Measurements from ENCODE around the gene ELOF1. TPM values are rescaled to one million over a fixed set of nuclear protein-coding genes. Genes with fewer than 3 reads are reported as not detected.

The ELOF1 gene
- total and polyA plus RNA-seq, 2 of the 4 experiments (the other 2 are of a cell fraction): 62.4 to 96.8 TPM

DNA sequence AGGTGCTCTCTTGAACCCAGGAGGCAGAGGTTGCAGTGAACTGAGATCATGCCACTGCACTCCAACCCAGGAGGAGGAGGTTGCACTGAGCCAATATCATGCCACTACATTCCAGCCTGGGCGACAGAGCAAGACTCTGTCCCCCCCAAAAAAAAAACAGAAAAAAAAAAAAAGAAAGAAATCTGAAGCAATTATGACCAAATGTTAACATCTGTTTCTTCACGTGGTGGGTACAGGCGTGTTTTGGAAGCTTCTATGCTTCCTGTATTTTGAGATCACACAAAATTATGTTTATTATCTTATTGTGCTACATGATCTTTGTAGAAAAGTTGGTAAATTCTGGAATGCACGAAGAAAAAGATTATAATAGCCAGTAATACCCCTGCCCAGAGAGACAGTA lies 21.1 kb upstream of the ELOF1 start:
- no peaks in the 10 kb centered on the region for H3K9me3 ChIP-seq (ENCODE audit: control insufficient read depth, insufficient read depth, low read length)
- H3K27ac ChIP-seq (ENCODE audit: insufficient read depth, low read length): no peak overlapping the region
- no CpG with 5 or more reads among the region's 4 CpGs for WGBS, 2 experiments (ENCODE audit: extremely low coverage in 2 of 2, insufficient read length in 1 of 2)
- no peaks in the 10 kb centered on the region for H3K79me1 ChIP-seq (ENCODE audit: low read depth in 1 of 2, low read length in 2 of 2)
- H3K14ac ChIP-seq (replicated peaks; ENCODE audit: low read depth, low read length): no peak overlapping the region
- no peak for DNase-seq
- BruUV-seq (replicated peaks): no TSS peak
- no peak overlapping the region for H3K4ac ChIP-seq (ENCODE audit: low read depth, low read length)
- H2AK5ac ChIP-seq (ENCODE audit: low read depth, low read length): no peak overlapping the region
- intact Hi-C loops (cut with micrococcal nuclease): no loop called here
- H2AK9ac ChIP-seq (replicated peaks; ENCODE audit: low read depth, low read length, poor library complexity): no peak overlapping the region
- H3K9ac ChIP-seq (ENCODE audit: low read depth, low read length): no peak overlapping the region
- ChIA-PET POLR2A (ENCODE audit: unreplicated experiment) (interaction anchor here (0.5 kb wide), 1 partner anchor 206 kb away, joined by 3 read pairs; no protein-coding TSS in a partner anchor), CTCF (no interaction called here)
- H3K4me3 ChIP-seq (ENCODE audit: insufficient read depth, low read depth, low read length): no peak overlapping the region
- no peak overlapping the region for H4K5ac ChIP-seq (ENCODE audit: low read depth, low read length)
- no peak overlapping the region for H3K56ac ChIP-seq (ENCODE audit: extremely low read depth, insufficient read depth, low read length)
- in situ Hi-C loops (cut with MboI; ENCODE audit: low sequenced_read_pairs): no loop called here
- H3K18ac ChIP-seq (ENCODE audit: low read depth, low read length): no peak overlapping the region
- no peaks in the 10 kb centered on the region for H4K20me1 ChIP-seq (ENCODE audit: insufficient read depth, low read length)
- no peak overlapping the region for H2BK120ac ChIP-seq (ENCODE audit: low read depth, low read length)
- no peak overlapping the region for H4K91ac ChIP-seq (ENCODE audit: insufficient read depth, low read depth, low read length)
- H2BK20ac ChIP-seq (ENCODE audit: low read depth, low read length): no peak overlapping the region
- dilution Hi-C loops (cut with HindIII; ENCODE audit: low sequenced_read_pairs, unreplicated experiment): no loop called here
- peaks cover 3% of the 10 kb centered on the region; the same call in 1 of the 2 replicates for H3K27me3 ChIP-seq (ENCODE audit: control insufficient read depth, insufficient read depth, low read length)
- no peak overlapping the region for H2BK5ac ChIP-seq (ENCODE audit: low read depth, low read length, poor library complexity, severe bottlenecking)
- H2AFZ ChIP-seq (replicated peaks; ENCODE audit: low read length, poor library complexity): no peak overlapping the region
- no peak for TF ChIP-seq SMC3 (IDR thresholded peaks at IDR 0.05; ENCODE audit: low read depth, low read length)
- H3K4me1 ChIP-seq (ENCODE audit: control insufficient read depth, insufficient read depth, low read length): peaks cover 4% of the 10 kb centered on the region
- no peak overlapping the region for H3K4me2 ChIP-seq (ENCODE audit: low read depth, low read length)
- no peaks in the 10 kb centered on the region; the same call in 1 of the 2 replicates for H3K9me1 ChIP-seq (ENCODE audit: insufficient read depth, low read length)
- H4K8ac ChIP-seq (ENCODE audit: low read depth in 2 of 2, low read length in 2 of 2): no peak overlapping the region
- no peak overlapping the region for H3K23ac ChIP-seq (ENCODE audit: low read depth, low read length)
- H3K36me3 ChIP-seq (ENCODE audit: control insufficient read depth, insufficient read depth, low read length): no peaks in the 10 kb centered on the region
- ATAC-seq (ENCODE audit: low read depth): no peak
- no peak overlapping the region for H2BK15ac ChIP-seq (ENCODE audit: low read depth, low read length)
